Skeletal muscle tissue (tissue), 4 donors: ENCODE measurements around the gene MX2. TPM values are rescaled to one million over a fixed set of nuclear protein-coding genes. Genes with fewer than 3 reads are reported as not detected.

ENCODE experiments used
- H3K27ac ChIP-seq: one replicate; pipeline ENCODE4 v1.7.0; 2013; ENCODE audit warnings: mild to moderate bottlenecking, low read depth, low read length, inconsistent platforms
- H3K27me3 ChIP-seq, 3 donors: one replicate each; pipeline ENCODE4 v1.7.0; 2013; ENCODE audit warnings: low read length in 3 of 3; ENCODE audit not compliant: control insufficient read depth in 3 of 3, insufficient read depth in 3 of 3
- H3K36me3 ChIP-seq, 3 donors: one replicate each; pipeline ENCODE4 v1.7.0; 2013; ENCODE audit warnings: low read length in 3 of 3; ENCODE audit not compliant: control insufficient read depth in 3 of 3, insufficient read depth in 3 of 3
- H3K4me1 ChIP-seq, 3 donors: one replicate each; pipeline ENCODE4 v1.7.0; 2013; ENCODE audit warnings: low read length in 3 of 3, mild to moderate bottlenecking in 3 of 3; ENCODE audit not compliant: control insufficient read depth in 3 of 3, insufficient read depth in 3 of 3
- H3K4me3 ChIP-seq, 3 donors: one replicate each; pipeline ENCODE4 v1.7.0; 2013; ENCODE audit warnings: low read length in 3 of 3
- H3K9ac ChIP-seq, 3 donors: one replicate each; pipeline ENCODE4 v1.7.0; 2013; ENCODE audit warnings: low read length in 3 of 3, mild to moderate bottlenecking in 3 of 3, moderate library complexity in 2 of 3, low read depth in 1 of 3
- H3K9me3 ChIP-seq, 3 donors: one replicate each; pipeline ENCODE4 v1.7.0; 2013; ENCODE audit warnings: low read length in 3 of 3; ENCODE audit not compliant: control insufficient read depth in 3 of 3
- total RNA-seq: library from RNA; depleted of rRNA; stranded (reverse); fragments of >200 nt; gene quantifications from one replicate; pipeline ENCODE4 v1.2.3, GENCODE V29; 2014
- donor health status: Osteomylitis.

MX2 gene
- total RNA-seq, 1 donor from 2014 or later, result 6.8 TPM

DNA sequence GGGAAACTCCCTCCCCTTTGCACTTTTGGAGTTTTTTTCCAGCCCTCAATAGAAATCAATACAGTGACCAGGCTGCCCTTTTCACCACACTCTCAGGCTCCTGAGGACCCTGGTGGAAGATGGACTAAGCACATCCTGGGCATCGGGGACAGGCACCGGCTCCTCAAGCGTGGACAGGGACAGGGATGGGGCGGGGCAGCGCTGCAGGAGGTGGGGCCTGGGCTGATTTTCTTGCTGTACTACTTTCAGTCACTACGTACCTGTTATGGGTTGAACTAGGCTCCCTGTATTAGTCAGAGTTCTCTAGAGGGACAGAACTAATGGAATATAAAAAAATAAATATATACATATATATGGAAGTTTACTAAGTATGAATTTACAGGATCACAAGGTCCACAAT lies 2.5 kb downstream of the MX2 start:
- Histone ChIP-seq H3K27ac (no peak overlapping the region), H3K4me3 (no peak overlapping the region), H3K36me3 (no peaks in the 10 kb centered on the region), H3K4me1 (peaks cover 17 to 25% (median 19%) of the 10 kb centered on the region in 3 donors), H3K9me3 (no peaks in the 10 kb centered on the region), H3K9ac (no peak overlapping the region), H3K27me3 (peaks cover 0 to 13% (median 8%) of the 10 kb centered on the region in 3 donors)

DNA sequence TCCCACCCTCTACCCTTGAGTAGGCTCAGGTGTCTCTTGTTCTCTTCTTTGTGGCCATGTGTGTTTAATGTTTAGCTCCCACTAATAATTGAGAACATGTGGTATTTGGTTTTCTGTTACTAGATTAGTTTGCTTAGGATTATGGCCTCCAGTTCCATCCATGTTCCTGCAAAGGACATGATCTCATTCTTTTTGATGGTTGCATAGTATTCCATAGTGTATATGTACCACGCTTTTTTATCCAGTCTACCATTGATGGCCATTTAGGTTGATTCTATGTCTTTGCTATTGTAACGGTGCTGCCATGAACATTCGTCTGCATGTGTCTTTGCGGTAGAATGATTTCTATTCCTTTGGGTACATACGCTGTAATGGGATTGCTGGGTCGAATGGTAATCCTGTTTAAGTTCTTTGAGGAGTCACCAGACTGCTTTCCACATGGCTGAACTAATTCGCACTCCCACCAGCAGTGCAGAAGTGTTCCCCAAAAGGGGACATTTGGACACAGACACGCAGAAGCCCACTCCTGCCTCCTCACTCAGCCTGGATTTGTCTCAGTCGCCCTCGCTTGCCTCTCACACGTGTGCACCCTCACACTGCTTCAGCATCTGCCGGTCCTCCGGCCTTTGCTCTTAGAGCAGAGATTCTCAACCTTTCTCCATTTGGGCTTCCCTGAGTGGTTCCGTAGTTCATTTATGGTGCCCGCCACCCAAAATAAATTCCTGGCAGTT lies 3.7 kb downstream of the MX2 start:
- Histone ChIP-seq H3K9ac (no peak overlapping the region), H3K9me3 (no peaks in the 10 kb centered on the region), H3K27me3 (peaks cover 0 to 14% (median 13%) of the 10 kb centered on the region in 3 donors), H3K4me3 (no peak overlapping the region), H3K27ac (no peak overlapping the region), H3K36me3 (no peaks in the 10 kb centered on the region), H3K4me1 (peaks cover 17 to 25% (median 19%) of the 10 kb centered on the region in 3 donors)

- H3K4me1 ChIP-seq, result peaks cover 16 to 20% (median 18%) of the 10 kb centered on the region in 3 donors
- no peaks in the 10 kb centered on the region for H3K36me3 ChIP-seq
- no peak overlapping the region for H3K9ac ChIP-seq
- peaks cover 0 to 17% (median 13%) of the 10 kb centered on the region in 3 donors for H3K27me3 ChIP-seq
- no peak overlapping the region for H3K4me3 ChIP-seq
- H3K9me3 ChIP-seq, result no peaks in the 10 kb centered on the region
- no peak overlapping the region for H3K27ac ChIP-seq
Measured at GRCh38 chr21:41366522-41367151, 4.8 kb downstream of the MX2 start.

- H3K27me3 ChIP-seq, result peaks cover 0 to 14% (median 13%) of the 10 kb centered on the region in 3 donors
- no peak overlapping the region for H3K9ac ChIP-seq
- no peaks in the 10 kb centered on the region for H3K9me3 ChIP-seq
- peaks cover 12 to 20% (median 15%) of the 10 kb centered on the region in 3 donors for H3K4me1 ChIP-seq
- H3K4me3 ChIP-seq, result no peak overlapping the region
- H3K36me3 ChIP-seq, result no peaks in the 10 kb centered on the region
- H3K27ac ChIP-seq, result peak overlapping the region; percentile 25
Measured at GRCh38 chr21:41367301-41367944, 5.6 kb downstream of the MX2 start.

DNA sequence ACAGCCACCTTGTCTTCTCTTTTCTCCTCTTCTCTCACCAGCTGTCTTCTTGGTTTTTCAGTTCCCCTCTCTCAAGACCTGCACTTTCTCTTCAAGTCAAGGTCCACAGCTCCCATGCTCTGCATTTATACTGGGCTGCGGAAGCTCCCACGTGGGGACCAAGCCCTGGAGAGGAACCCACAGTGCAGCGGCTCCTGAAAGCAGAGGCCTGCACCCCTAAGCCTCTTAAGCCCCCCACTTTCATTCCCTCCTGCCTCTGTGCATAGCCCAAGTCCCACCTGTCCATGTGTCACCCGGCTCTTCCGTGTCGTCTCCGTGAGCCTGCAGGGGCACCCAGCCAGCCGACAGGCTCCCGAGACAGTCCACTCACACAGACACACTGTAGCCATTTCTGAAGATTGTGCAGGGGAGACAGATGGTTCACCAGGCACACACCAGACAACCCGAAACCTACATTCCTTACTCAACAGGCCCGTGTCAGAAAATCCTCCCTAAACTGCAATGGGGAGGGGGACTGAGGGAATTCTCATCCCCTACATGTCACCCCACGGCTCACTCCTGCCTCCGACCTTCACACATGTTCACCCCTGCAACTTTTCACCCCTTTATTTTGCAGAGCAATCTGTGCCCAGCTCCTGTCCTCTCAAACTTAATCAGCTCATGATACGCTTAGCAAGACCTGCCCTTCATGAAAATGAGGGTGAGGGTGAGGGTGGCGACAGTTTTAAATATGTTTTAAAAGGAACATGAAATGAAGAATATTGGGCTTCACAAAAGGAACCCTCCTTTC lies 6.3 kb downstream of the MX2 start:
- peaks cover 12 to 19% (median 12%) of the 10 kb centered on the region in 3 donors for H3K4me1 ChIP-seq
- peak overlapping the region in 1 of 3 donors; percentile 32 for H3K9ac ChIP-seq
- no peak overlapping the region for H3K4me3 ChIP-seq
- peaks cover 0 to 14% (median 13%) of the 10 kb centered on the region in 3 donors for H3K27me3 ChIP-seq
- peaks cover 0 to 2% (median 0%) of the 10 kb centered on the region in 3 donors for H3K36me3 ChIP-seq
- H3K9me3 ChIP-seq, result no peaks in the 10 kb centered on the region
- H3K27ac ChIP-seq, result peak overlapping the region; percentile 65

DNA sequence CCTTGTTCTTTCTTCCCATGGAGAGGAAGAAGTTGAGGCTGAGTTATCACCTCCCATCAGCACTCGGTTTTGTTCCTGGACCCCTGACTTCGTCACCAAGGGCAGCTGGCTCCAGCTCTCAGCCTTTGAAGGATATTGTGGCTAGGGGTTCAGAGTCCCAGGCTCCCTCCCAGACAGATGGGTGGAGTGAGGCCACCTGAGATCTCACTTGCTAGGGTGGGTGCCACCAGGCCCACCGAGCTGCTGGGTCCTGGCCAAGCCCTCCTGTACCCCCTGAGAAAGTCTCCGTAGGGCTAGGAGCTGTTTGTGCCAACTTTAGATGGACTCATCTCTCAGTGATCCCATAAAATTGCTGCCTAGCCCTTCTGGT lies 6.9 kb downstream of the MX2 start:
- H3K4me1 ChIP-seq, result peaks cover 8 to 14% (median 9%) of the 10 kb centered on the region in 3 donors
- H3K4me3 ChIP-seq, result peak overlapping the region in 1 of 3 donors; percentile 49
- H3K36me3 ChIP-seq, result peaks cover 0 to 2% (median 0%) of the 10 kb centered on the region in 3 donors
- H3K27me3 ChIP-seq, result peaks cover 0 to 14% (median 13%) of the 10 kb centered on the region in 3 donors
- peak overlapping the region in 2 of 3 donors; percentile 32 to 54 for H3K9ac ChIP-seq
- H3K27ac ChIP-seq, result peak overlapping the region; percentile 65
- no peaks in the 10 kb centered on the region for H3K9me3 ChIP-seq

DNA sequence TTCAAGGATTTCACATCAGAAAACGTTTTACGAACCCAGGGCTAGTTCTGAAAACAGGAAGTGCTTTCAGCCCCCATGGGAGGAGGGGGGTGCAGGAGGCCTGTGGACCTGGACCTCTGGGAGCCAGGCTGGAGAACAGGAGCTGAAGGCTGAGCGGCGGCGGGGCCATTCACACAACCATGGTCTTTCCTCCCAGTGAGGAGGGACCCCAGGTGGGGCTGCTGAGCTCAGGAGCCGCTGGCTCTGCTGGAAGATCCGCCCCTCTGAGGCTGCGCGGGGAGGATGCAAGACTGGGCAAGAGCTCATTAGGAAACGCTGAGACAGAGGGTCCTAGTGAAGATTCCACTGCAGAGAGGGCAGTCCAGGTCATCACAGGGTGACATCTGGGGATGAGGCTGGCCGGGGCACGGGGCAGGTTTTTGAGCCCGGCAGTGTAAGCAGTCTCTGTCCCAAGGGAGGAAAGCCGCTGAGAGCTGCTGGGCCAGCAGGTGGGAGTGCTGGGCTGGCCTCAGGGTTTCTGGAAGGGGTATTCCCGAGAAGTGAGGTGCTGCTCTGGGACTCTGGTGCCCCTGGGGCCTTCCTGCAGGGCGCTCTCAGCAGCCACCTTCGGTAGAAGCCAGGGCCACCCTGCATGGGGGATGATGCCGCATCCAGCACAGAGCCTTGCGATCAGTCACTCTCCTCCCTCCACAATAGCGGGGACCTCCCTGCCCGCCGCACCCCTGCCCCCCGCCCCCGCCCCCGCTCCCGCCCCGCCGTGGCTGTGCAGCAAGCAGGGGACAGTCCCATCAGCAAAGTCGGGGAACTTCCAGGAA lies 7.5 kb downstream of the MX2 start:
- H3K27ac ChIP-seq, result peak overlapping the region; percentile 65
- peaks cover 0 to 2% (median 0%) of the 10 kb centered on the region in 3 donors for H3K36me3 ChIP-seq
- H3K9ac ChIP-seq, result peak overlapping the region; percentile 3 to 54 (median 32)
- no peaks in the 10 kb centered on the region for H3K9me3 ChIP-seq
- peaks cover 0 to 13% (median 12%) of the 10 kb centered on the region in 3 donors for H3K27me3 ChIP-seq
- peak overlapping the region; percentile 45 to 54 (median 51) for H3K4me3 ChIP-seq
- H3K4me1 ChIP-seq, result peaks cover 7 to 10% (median 9%) of the 10 kb centered on the region in 3 donors

- H3K9ac ChIP-seq, result no peak overlapping the region
- peak overlapping the region; percentile 58 for H3K27ac ChIP-seq
- no peaks in the 10 kb centered on the region for H3K9me3 ChIP-seq
- H3K36me3 ChIP-seq, result peaks cover 0 to 2% (median 0%) of the 10 kb centered on the region in 3 donors
- peak overlapping the region; percentile 41 to 51 (median 44) for H3K4me3 ChIP-seq
- H3K4me1 ChIP-seq, result peaks cover 7 to 10% (median 9%) of the 10 kb centered on the region in 3 donors
- H3K27me3 ChIP-seq, result peaks cover 0 to 13% (median 12%) of the 10 kb centered on the region in 3 donors
Measured at GRCh38 chr21:41369920-41370839, 8.4 kb downstream of the MX2 start.
